GM12878 (cell line): Measurements from ENCODE around the gene USP21. TPM values are rescaled to one million over a fixed set of nuclear protein-coding genes. Genes with fewer than 3 reads are reported as not detected.

ENCODE experiments used
- ATF3 ChIP-seq: IDR thresholded peaks from 2 replicates; pipeline ENCODE4 v1.6.1; 2011; ENCODE audit warnings: low read depth, mild to moderate bottlenecking, low read length, moderate library complexity, borderline replicate concordance; ENCODE audit errors: extremely low read depth
- BACH1 ChIP-seq: fragments of 450-650 bp; IDR thresholded peaks from 2 replicates; pipeline ENCODE4 v1.6.1; 2017; ENCODE audit warnings: mild to moderate bottlenecking, borderline replicate concordance
- EP300 ChIP-seq, 2 experiments: fragments of 150-350 bp in 1 of 2; IDR thresholded peaks; 2 replicates each; pipeline ENCODE4 v1.6.1; 2011 to 2012; ENCODE audit warnings: low read depth in 2 of 2, low read length in 2 of 2, borderline replicate concordance in 1 of 2, improper control_type of control experiment in 1 of 2, inconsistent platforms in 1 of 2; ENCODE audit not compliant: control insufficient read depth in 1 of 2
- ESRRA ChIP-seq: IDR thresholded peaks from 2 replicates; pipeline ENCODE4 v1.6.1; 2012; ENCODE audit warnings: mild to moderate bottlenecking, low read length, improper control_type of control experiment
- FOS ChIP-seq: IDR thresholded peaks from 3 replicates; pipeline ENCODE4 v1.6.1; 2011; ENCODE audit warnings: borderline replicate concordance; ENCODE audit not compliant: insufficient read length; ENCODE audit errors: extremely low read depth
- FOXK2 ChIP-seq: fragments of 450-650 bp; IDR thresholded peaks from 2 replicates; pipeline ENCODE4 v1.6.1; 2017; ENCODE audit warnings: mild to moderate bottlenecking, moderate library complexity
- HDAC2 ChIP-seq: fragments of 200-600 bp; sonication (generic); IDR thresholded peaks from 2 replicates; pipeline ENCODE4 v1.6.1; 2017
- IKZF1 ChIP-seq: fragments of 450-650 bp; conservative IDR thresholded peaks from 2 replicates; pipeline ENCODE4 v1.6.1; 2017; ENCODE audit warnings: antibody characterized with exemption, mild to moderate bottlenecking
- JUND ChIP-seq: IDR thresholded peaks from 2 replicates; pipeline ENCODE4 v1.6.1; 2012; ENCODE audit warnings: low read depth, mild to moderate bottlenecking, low read length, improper control_type of control experiment, moderate library complexity
- MTA2 ChIP-seq: fragments of 450-650 bp; IDR thresholded peaks from 2 replicates; pipeline ENCODE4 v1.6.1; 2016; ENCODE audit warnings: low read depth, mild to moderate bottlenecking, moderate library complexity
- NRF1 ChIP-seq: conservative IDR thresholded peaks from 2 replicates; pipeline ENCODE4 v1.6.1; 2011; ENCODE audit warnings: mild to moderate bottlenecking, low read depth, low read length, improper control_type of control experiment
- PAX5 ChIP-seq: IDR thresholded peaks from 2 replicates; pipeline ENCODE4 v1.6.1; 2011; ENCODE audit warnings: low read depth, low read length, borderline replicate concordance
- RB1 ChIP-seq: fragments of 450-650 bp; formaldehyde crosslinking; IDR thresholded peaks from 2 replicates; pipeline ENCODE4 v1.6.1; 2017; ENCODE audit warnings: mild to moderate bottlenecking, borderline replicate concordance
- RBBP5 ChIP-seq: fragments of 200-600 bp; sonication (generic); conservative IDR thresholded peaks from 2 replicates; pipeline ENCODE4 v1.6.1; 2016
- SMAD1 ChIP-seq: fragments of 450-650 bp; IDR thresholded peaks from 2 replicates; pipeline ENCODE4 v1.6.1; 2018; ENCODE audit warnings: mild to moderate bottlenecking, low read depth; ENCODE audit not compliant: partially characterized antibody
- TCF12 ChIP-seq: IDR thresholded peaks from 2 replicates; pipeline ENCODE4 v1.6.1; 2011; ENCODE audit warnings: low read depth, mild to moderate bottlenecking, low read length
- TCF7 ChIP-seq: IDR thresholded peaks from 2 replicates; pipeline ENCODE4 v1.6.1; 2014; ENCODE audit warnings: antibody characterized with exemption, borderline replicate concordance
- ZNF274 ChIP-seq: IDR thresholded peaks from one replicate; pipeline ENCODE4 v1.8.0; 2011; ENCODE audit not compliant: insufficient read length, insufficient read depth
- ZNF592 ChIP-seq: fragments of 450-650 bp; IDR thresholded peaks from 2 replicates; pipeline ENCODE4 v1.6.1; 2017; ENCODE audit warnings: mild to moderate bottlenecking, moderate library complexity
- polyA plus RNA-seq, 11 experiments: library from polyadenylated mRNA; depleted of rRNA in 4 of 11; unstranded in 6 of 11; stranded (reverse) in 5 of 11; fragments of >200 nt; fragmentation: Nextera tagmentation in 4 of 11; fragmentation: Illumina TruSeq in 1 of 11; extraction: Ambion mirVana in 4 of 11; extraction: Trizol in 1 of 11; gene quantifications; 1 replicate in 1 of 11; 2 replicates in 10 of 11; pipeline versions ENCODE4 v1.2.1 to v1.2.3, GENCODE V29; 2011 to 2016; ENCODE audit warnings: inconsistent platforms in 2 of 11, missing spikeins in 2 of 11, low read depth in 1 of 11
- total RNA-seq, 4 experiments: library from RNA; depleted of rRNA in 3 of 4; stranded (reverse); fragments of >200 nt in 3 of 4; fragmentation: Illumina TruSeq in 1 of 4; extraction: Trizol in 1 of 4; gene quantifications; 2 replicates each; pipeline versions ENCODE4 v1.2.1 to v1.2.3, GENCODE V29; 2013 to 2021
- TF ChIP-seq, protein P1 (sequence below): fragments of 450-650 bp; IDR thresholded peaks from 2 replicates; pipeline ENCODE4 v1.6.1; 2018; ENCODE audit warnings: mild to moderate bottlenecking, low read depth, moderate library complexity; ENCODE audit not compliant: partially characterized antibody
- TF ChIP-seq, protein P2 (sequence below): fragments of 450-650 bp; formaldehyde crosslinking; IDR thresholded peaks from 2 replicates; pipeline ENCODE4 v1.5.0; 2022; ENCODE audit warnings: mild to moderate bottlenecking, missing genetic modification characterization

Gene USP21
- total and polyA plus RNA-seq, 10 of the 15 experiments (the other 5 are each of a cell fraction or from before 2014, with no cell fraction given): 3.2 to 28.6 (median 16.6) TPM

DNA sequence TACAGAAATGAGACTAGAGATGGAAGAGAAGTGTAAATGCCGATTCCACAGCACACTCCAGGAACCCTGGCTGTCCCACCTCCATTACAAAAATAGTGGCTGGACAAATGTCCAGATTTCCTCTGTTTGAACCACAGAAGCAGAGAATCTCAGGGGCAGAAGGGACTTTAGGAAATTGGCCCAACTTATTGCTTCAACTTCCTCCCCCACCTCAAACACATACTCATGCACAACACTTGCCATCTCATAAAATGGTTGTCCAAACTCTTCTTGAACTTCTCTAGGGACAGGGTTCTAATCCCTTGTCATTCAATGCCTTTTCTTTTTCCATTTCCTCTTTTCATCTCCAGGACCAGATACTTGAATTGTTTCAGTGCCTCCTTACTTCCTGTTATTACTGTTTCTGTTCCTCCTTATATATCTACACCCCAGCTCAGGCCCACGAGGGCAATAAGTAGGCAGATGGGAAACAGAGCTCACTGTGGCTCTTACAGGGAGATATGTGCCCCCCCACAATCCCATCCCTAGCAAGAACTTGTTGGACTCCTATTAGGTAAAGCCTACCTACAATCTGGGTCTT lies 26.5 kb downstream of the USP21 start (continued):
- no peak for TF ChIP-seq ZNF592
- no peak for TF ChIP-seq JUND
- TF ChIP-seq HDAC2: no peak
- no peak for TF ChIP-seq ATF3
- no peak for TF ChIP-seq PAX5
- TF ChIP-seq ZNF274: no peak
- peak in 1 of 2 experiments; percentile 33; a peak in 1 of 4 replicates for TF ChIP-seq EP300 (IDR thresholded peaks at IDR 0.05; ENCODE audit: borderline replicate concordance in 1 of 2, control insufficient read depth in 1 of 2, low read depth in 2 of 2, low read length in 2 of 2)
- TF ChIP-seq TCF7: no peak
- TF ChIP-seq, protein P1, sequence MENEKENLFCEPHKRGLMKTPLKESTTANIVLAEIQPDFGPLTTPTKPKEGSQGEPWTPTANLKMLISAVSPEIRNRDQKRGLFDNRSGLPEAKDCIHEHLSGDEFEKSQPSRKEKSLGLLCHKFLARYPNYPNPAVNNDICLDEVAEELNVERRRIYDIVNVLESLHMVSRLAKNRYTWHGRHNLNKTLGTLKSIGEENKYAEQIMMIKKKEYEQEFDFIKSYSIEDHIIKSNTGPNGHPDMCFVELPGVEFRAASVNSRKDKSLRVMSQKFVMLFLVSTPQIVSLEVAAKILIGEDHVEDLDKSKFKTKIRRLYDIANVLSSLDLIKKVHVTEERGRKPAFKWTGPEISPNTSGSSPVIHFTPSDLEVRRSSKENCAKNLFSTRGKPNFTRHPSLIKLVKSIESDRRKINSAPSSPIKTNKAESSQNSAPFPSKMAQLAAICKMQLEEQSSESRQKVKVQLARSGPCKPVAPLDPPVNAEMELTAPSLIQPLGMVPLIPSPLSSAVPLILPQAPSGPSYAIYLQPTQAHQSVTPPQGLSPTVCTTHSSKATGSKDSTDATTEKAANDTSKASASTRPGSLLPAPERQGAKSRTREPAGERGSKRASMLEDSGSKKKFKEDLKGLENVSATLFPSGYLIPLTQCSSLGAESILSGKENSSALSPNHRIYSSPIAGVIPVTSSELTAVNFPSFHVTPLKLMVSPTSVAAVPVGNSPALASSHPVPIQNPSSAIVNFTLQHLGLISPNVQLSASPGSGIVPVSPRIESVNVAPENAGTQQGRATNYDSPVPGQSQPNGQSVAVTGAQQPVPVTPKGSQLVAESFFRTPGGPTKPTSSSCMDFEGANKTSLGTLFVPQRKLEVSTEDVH: no peak
- TF ChIP-seq, protein P2, sequence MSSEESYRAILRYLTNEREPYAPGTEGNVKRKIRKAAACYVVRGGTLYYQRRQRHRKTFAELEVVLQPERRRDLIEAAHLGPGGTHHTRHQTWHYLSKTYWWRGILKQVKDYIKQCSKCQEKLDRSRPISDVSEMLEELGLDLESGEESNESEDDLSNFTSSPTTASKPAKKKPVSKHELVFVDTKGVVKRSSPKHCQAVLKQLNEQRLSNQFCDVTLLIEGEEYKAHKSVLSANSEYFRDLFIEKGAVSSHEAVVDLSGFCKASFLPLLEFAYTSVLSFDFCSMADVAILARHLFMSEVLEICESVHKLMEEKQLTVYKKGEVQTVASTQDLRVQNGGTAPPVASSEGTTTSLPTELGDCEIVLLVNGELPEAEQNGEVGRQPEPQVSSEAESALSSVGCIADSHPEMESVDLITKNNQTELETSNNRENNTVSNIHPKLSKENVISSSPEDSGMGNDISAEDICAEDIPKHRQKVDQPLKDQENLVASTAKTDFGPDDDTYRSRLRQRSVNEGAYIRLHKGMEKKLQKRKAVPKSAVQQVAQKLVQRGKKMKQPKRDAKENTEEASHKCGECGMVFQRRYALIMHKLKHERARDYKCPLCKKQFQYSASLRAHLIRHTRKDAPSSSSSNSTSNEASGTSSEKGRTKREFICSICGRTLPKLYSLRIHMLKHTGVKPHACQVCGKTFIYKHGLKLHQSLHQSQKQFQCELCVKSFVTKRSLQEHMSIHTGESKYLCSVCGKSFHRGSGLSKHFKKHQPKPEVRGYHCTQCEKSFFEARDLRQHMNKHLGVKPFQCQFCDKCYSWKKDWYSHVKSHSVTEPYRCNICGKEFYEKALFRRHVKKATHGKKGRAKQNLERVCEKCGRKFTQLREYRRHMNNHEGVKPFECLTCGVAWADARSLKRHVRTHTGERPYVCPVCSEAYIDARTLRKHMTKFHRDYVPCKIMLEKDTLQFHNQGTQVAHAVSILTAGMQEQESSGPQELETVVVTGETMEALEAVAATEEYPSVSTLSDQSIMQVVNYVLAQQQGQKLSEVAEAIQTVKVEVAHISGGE (CRISPR knock-in tag): no peak
- TF ChIP-seq BACH1: no peak
- no peak for TF ChIP-seq FOS
- TF ChIP-seq SMAD1: no peak
- TF ChIP-seq IKZF1: peak; percentile 83
- TF ChIP-seq RB1: no peak
- TF ChIP-seq MTA2: peak; percentile 66
- TF ChIP-seq RBBP5: no peak
- TF ChIP-seq NRF1: no peak
- no peak for TF ChIP-seq ESRRA
- TF ChIP-seq FOXK2: no peak
- no peak for TF ChIP-seq TCF12
